ENCODE measurements around the gene CDH13.

DNA sequence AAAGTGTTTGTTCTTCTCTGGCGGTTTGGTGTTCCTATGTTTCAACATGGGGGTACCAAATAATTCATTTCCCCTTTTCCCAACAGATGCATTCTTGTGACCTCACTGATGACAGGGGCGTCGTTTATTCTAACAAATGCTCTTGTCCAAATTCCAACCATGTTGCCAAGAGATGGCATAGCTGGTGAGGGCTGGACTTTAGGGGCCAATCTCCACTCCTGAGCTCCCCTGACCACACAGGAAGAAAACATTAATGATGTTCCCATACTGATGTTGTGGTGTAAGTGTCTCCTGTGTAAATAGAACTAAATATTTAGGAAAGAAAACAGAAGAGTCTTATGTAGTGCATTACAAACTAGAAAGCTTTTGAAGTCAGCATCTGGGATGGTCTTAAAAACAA is 431.6 kb downstream of the CDH13 start:
- TF ChIP-seq, protein P1, sequence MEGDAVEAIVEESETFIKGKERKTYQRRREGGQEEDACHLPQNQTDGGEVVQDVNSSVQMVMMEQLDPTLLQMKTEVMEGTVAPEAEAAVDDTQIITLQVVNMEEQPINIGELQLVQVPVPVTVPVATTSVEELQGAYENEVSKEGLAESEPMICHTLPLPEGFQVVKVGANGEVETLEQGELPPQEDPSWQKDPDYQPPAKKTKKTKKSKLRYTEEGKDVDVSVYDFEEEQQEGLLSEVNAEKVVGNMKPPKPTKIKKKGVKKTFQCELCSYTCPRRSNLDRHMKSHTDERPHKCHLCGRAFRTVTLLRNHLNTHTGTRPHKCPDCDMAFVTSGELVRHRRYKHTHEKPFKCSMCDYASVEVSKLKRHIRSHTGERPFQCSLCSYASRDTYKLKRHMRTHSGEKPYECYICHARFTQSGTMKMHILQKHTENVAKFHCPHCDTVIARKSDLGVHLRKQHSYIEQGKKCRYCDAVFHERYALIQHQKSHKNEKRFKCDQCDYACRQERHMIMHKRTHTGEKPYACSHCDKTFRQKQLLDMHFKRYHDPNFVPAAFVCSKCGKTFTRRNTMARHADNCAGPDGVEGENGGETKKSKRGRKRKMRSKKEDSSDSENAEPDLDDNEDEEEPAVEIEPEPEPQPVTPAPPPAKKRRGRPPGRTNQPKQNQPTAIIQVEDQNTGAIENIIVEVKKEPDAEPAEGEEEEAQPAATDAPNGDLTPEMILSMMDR (IDR thresholded peaks at IDR 0.05; ENCODE audit: poor library complexity, severe bottlenecking): no peak
- TF ChIP-seq EP300 (conservative IDR thresholded peaks at IDR 0.05; ENCODE audit: poor library complexity, severe bottlenecking) (no peak), RAD21 (conservative IDR thresholded peaks at IDR 0.05) (no peak), EZH2 (IDR thresholded peaks at IDR 0.05; ENCODE audit: borderline replicate concordance, insufficient read depth, low read length, poor library complexity, severe bottlenecking) (no peak), POLR2AphosphoS5 (IDR thresholded peaks at IDR 0.05) (no peak), SMC3 (conservative IDR thresholded peaks at IDR 0.05; ENCODE audit: poor library complexity) (no peak)
- TF ChIP-seq, protein P2, sequence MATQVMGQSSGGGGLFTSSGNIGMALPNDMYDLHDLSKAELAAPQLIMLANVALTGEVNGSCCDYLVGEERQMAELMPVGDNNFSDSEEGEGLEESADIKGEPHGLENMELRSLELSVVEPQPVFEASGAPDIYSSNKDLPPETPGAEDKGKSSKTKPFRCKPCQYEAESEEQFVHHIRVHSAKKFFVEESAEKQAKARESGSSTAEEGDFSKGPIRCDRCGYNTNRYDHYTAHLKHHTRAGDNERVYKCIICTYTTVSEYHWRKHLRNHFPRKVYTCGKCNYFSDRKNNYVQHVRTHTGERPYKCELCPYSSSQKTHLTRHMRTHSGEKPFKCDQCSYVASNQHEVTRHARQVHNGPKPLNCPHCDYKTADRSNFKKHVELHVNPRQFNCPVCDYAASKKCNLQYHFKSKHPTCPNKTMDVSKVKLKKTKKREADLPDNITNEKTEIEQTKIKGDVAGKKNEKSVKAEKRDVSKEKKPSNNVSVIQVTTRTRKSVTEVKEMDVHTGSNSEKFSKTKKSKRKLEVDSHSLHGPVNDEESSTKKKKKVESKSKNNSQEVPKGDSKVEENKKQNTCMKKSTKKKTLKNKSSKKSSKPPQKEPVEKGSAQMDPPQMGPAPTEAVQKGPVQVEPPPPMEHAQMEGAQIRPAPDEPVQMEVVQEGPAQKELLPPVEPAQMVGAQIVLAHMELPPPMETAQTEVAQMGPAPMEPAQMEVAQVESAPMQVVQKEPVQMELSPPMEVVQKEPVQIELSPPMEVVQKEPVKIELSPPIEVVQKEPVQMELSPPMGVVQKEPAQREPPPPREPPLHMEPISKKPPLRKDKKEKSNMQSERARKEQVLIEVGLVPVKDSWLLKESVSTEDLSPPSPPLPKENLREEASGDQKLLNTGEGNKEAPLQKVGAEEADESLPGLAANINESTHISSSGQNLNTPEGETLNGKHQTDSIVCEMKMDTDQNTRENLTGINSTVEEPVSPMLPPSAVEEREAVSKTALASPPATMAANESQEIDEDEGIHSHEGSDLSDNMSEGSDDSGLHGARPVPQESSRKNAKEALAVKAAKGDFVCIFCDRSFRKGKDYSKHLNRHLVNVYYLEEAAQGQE (IDR thresholded peaks at IDR 0.05; ENCODE audit: borderline replicate concordance): no peak

All from neural cell (in vitro differentiated cells).